Right ventricle myocardium inferior (tissue), 1 donor: Measurements from ENCODE around the gene MED13L. TPM values are rescaled to one million over a fixed set of nuclear protein-coding genes. Genes with fewer than 3 reads are reported as not detected.
"Not testable (repeated sequence)": the region's sequence is repeated elsewhere in the genome, so short reads cannot be mapped to it uniquely, and the experiment has no call there.

ENCODE experiments used
- ATAC-seq: fragments of 200-7000 bp; cut with Tn5 transposase; one replicate; pipeline ENCODE4 v1.9.1; 2020; ENCODE audit warnings: mild to moderate bottlenecking, moderate library complexity
- DNase-seq: peaks from one replicate; pipeline ENCODE4 v3.0.0; 2021; ENCODE audit errors: missing footprints
- intact Hi-C: fragments of 100-400 bp; cut with DNase I; formaldehyde crosslinking; loops from one replicate; pipeline ENCODE4 v1.11.0; 2022
- total RNA-seq: library from RNA; stranded (reverse); fragmentation: NEBNext Ultra II Directional; extraction: Animal tissue kit (Norgen Biotek cat#: 25700); gene quantifications from one replicate; pipeline ENCODE4 v1.2.1, GENCODE V29; 2021
- donor health status: DM: no; HTN: yes; CAD: no; lungs with severe emphysema.

Gene MED13L
- total RNA-seq, 1 donor from 2014 or later = 59.8 TPM

- DNase-seq = no peak
- no peak for ATAC-seq
- intact Hi-C loops = loop anchor here (10.0 kb wide), 1 partner anchor 431 kb away; no protein-coding TSS in a partner anchor
Measured at GRCh38 chr12:116263431-116263830, 14.1 kb downstream of the MED13L start.

GRCh38 chr12:116262741-116263140 is 14.8 kb downstream of the MED13L start:
- ATAC-seq (no peak), DNase-seq (no peak)
- intact Hi-C loops = loop anchor here (10.0 kb wide), 1 partner anchor 432 kb away; no protein-coding TSS in a partner anchor

- DNase-seq (no peak), ATAC-seq (no peak)
- intact Hi-C loops = loop anchor here (10.0 kb wide), 1 partner anchor 433 kb away; no protein-coding TSS in a partner anchor
Measured at GRCh38 chr12:116261525-116262100, 15.9 kb downstream of the MED13L start.

GRCh38 chr12:116259800-116260577 is 17.5 kb downstream of the MED13L start:
- intact Hi-C loops = loop anchor here (10.0 kb wide), 1 partner anchor 435 kb away; no protein-coding TSS in a partner anchor
- DNase-seq (no peak), ATAC-seq (no peak)

- DNase-seq (no peak), ATAC-seq (no peak)
- intact Hi-C loops = no loop called here
Measured at GRCh38 chr12:116257826-116258225, 19.7 kb downstream of the MED13L start.

- ATAC-seq (peak; percentile 52), DNase-seq (no peak)
- intact Hi-C loops = no loop called here
Measured at GRCh38 chr12:116257215-116257614, 20.3 kb downstream of the MED13L start.

GRCh38 chr12:116249938-116250337 is 27.6 kb downstream of the MED13L start:
- DNase-seq (no peak), ATAC-seq (no peak)
- intact Hi-C loops = no loop called here

- ATAC-seq (peak; percentile 37), DNase-seq (no peak)
- intact Hi-C loops = no loop called here
Measured at GRCh38 chr12:116248930-116249329, 28.6 kb downstream of the MED13L start.

- no peak for DNase-seq
- intact Hi-C loops = no loop called here
- no peak for ATAC-seq
Measured at GRCh38 chr12:116248433-116248832, 29.1 kb downstream of the MED13L start.

- intact Hi-C loops = no loop called here
- ATAC-seq = peak; percentile 56
Measured at GRCh38 chr12:116247377-116247776, 30.1 kb downstream of the MED13L start.

GRCh38 chr12:116246490-116247179 is 30.9 kb downstream of the MED13L start:
- DNase-seq (no peak), ATAC-seq (no peak)
- intact Hi-C loops = no loop called here

More at GRCh38 chr12:116247377-116247776, 30.1 kb downstream of the MED13L start:
- no peak for DNase-seq

GRCh38 chr12:116245189-116245588 is 32.3 kb downstream of the MED13L start:
- DNase-seq (no peak), ATAC-seq (no peak)
- intact Hi-C loops = no loop called here

GRCh38 chr12:116244474-116245090 is 32.9 kb downstream of the MED13L start:
- no peak for DNase-seq
- intact Hi-C loops = no loop called here
- ATAC-seq = no peak

- DNase-seq (no peak), ATAC-seq (no peak)
- intact Hi-C loops = no loop called here
Measured at GRCh38 chr12:116244001-116244400, 33.5 kb downstream of the MED13L start.

- DNase-seq (no peak), ATAC-seq (no peak)
- intact Hi-C loops = no loop called here
Measured at GRCh38 chr12:116242740-116243139, 34.8 kb downstream of the MED13L start.

GRCh38 chr12:116241157-116241759 is 36.2 kb downstream of the MED13L start:
- ATAC-seq (no peak), DNase-seq (no peak)
- intact Hi-C loops = no loop called here

GRCh38 chr12:116238570-116239119 is 38.8 kb downstream of the MED13L start:
- not testable (repeated sequence) for ATAC-seq, DNase-seq
- intact Hi-C loops = loop anchor here (5.0 kb wide), 2 partner anchors 96 to 241 kb away; no protein-coding TSS in a partner anchor

GRCh38 chr12:116238149-116238548 is 39.3 kb downstream of the MED13L start:
- ATAC-seq = no peak

More at GRCh38 chr12:116238149-116238548, 39.3 kb downstream of the MED13L start:
- intact Hi-C loops = loop anchor here (5.0 kb wide), 2 partner anchors 96 to 241 kb away; no protein-coding TSS in a partner anchor
- no peak for DNase-seq
